CD4-positive, alpha-beta T cell treated with Interleukin-6 for 4 hours (primary cell): ENCODE measurements around the gene PCSK6.
"Not testable (repeated sequence)": the region's sequence is repeated elsewhere in the genome, so short reads cannot be mapped to it uniquely, and the experiment has no call there.

ENCODE experiments used
- DNase-seq: peaks from one replicate; pipeline ENCODE4 v3.0.0-alpha.2; 2020; ENCODE audit warnings: mixed read lengths

Gene PCSK6

GRCh38 chr15:101428758-101429157 is 60.7 kb downstream of the PCSK6 start:
- no peak for DNase-seq

DNA sequence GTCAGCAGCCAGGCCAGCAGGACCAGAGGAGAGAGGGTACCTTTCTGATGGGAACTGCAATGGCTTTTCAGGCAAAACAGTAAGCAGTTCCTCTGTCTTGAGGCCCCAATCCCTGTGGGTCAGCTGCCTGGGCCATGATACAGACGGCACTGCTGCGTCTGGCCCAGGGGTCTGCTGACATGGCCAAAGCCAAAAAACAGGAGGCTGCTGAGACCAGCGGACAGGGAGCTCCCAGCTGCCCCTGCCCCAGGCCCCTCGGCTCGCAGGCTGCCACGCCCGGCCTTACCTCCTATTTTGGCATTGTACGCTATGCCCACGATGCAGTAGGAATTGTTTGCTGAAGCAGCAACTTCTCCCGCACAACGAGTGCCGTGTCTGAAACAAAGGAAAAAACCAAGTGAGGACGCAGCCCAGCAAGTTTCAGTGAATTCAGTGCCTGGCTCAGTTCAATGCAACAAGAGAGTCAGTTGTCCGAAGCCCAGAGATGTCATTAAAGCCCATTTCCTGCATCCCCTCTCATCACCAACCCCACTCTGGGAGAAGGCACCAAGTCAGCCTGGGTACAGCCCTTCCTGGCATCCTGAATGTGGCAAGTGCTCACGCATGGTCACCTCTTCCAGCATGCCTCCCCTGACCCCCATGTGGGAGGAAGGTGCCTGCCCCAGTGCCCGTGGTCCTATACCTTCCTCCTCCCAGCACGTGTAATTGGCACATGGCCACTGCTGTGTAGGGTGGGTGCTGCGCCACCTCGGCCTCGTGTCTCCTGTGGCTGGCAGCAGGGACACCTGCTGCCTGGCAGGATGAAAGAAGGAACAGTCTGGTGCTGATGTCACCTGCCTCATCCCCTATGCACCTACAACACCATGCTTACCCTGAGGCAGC is 61.7 kb downstream of the PCSK6 start:
- no peak for DNase-seq

DNA sequence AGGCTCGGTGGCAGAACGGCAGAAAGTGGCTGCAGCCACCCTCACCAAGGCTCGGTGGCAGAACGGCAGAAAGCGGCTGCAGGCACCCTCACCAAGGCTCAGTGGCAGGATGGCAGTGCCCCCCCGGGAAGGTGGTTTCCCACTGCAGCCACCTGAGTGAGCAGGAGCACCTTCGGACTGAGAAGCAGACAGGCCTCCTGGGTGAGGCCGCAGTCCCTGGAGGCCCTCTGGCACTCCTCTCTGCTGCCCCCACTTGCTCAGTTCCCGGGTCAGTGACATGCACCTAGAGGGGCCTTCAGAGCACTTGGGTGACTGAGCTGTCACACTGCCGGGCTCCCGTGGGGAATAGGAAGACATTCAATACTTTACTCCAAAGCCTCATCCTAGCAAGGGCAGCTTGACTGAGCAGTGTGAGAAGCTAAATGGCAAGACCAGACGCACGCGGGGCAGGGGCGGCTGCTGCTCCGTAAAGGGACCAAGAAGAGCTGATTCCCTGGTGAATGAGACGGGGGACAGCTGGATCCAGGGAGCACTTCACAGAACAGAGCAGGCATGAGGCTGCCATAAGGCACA is 62.7 kb downstream of the PCSK6 start:
- DNase-seq = no peak

- DNase-seq = no peak
These were observed 63.6 kb downstream of the PCSK6 start for GRCh38 chr15:101425787-101426365.

GRCh38 chr15:101424984-101425383 is 64.5 kb downstream of the PCSK6 start:
- DNase-seq = no peak

DNA sequence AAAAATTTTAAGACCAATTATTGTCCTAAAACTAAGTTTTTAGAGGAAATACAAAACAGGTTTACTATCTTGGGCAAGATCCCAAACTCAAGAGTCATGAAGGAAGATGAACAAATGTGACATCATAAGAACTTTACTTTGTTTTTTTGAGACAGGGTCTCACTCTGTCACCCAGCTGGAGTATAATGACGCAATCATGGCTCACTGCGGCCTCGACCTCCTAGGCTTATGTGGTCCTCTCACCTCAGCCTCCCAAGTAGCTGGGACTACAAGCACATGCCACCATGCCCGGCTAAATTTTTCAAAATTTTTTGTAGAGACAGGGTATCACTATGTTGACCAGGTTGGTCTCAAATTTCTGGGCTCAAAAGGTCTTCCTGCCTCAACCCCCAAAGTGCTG is 69.3 kb downstream of the PCSK6 start:
- DNase-seq = no peak

DNA sequence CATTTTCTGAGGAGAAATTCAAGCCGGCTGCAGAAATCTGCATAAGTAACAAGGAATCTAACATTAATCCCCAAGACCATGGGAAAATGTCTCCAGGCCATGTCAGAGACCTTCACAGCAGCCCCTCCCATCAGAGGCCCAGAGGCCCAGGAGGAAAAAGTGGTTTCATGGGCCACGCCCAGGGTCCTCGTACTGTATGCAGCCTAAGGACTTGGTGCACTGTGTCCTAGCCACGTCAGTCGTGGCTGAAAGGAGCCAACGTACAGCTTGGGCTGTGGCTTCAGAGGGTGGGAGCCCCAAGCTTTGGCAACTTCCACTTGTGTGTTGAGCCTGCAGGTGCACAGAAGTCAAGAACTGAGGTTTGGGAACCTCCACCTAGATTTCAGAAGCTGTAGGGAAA is 73.0 kb downstream of the PCSK6 start:
- not testable (repeated sequence) for DNase-seq

- no peak for DNase-seq
These were observed 76.3 kb downstream of the PCSK6 start for GRCh38 chr15:101413239-101413638.

- no peak for DNase-seq
These were observed 77.9 kb downstream of the PCSK6 start for GRCh38 chr15:101411581-101411980.

- no peak for DNase-seq
These were observed 78.4 kb downstream of the PCSK6 start for GRCh38 chr15:101411085-101411484.

- DNase-seq = no peak
These were observed 78.9 kb downstream of the PCSK6 start for GRCh38 chr15:101410612-101411011.

GRCh38 chr15:101409621-101410020 is 79.9 kb downstream of the PCSK6 start:
- DNase-seq = no peak

DNA sequence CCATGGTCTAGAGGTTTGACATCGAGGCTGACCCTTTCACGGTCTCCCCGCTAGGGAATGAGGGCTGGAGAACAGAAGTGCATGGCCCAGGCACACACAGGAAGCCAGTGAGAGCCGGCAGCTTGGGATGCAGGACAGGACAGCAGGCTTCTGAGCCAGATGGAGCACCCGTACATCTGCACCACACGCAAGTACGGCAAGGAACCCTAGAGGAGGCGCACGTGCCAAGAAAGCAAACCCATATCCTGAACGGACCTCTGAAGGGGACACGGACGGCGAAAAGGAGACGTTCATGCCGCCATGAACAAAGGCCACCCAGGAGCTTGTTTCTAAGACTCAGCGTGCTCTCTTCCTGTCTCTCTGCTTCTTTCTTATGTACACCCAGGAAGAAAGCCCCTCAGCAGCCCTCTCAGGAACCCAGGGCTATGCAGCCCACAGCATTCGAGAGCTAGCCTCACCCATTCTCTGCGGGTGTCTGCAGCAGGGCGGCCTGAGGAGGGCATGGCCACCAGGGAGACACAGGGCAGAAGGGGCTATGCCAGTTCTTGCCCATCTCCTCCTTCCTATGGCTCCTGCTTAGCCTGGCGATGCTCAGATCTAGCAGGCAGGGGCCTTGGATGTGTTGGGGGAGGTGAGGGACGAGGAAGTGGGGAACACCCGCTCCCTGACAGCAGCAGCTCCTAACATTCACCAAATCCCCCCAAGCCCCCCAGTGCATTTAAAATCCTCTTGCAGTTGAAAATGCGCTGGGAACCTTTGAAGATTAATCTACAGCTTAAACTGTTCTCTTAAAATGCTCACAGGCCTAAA is 81.3 kb downstream of the PCSK6 start:
- no peak for DNase-seq

DNA sequence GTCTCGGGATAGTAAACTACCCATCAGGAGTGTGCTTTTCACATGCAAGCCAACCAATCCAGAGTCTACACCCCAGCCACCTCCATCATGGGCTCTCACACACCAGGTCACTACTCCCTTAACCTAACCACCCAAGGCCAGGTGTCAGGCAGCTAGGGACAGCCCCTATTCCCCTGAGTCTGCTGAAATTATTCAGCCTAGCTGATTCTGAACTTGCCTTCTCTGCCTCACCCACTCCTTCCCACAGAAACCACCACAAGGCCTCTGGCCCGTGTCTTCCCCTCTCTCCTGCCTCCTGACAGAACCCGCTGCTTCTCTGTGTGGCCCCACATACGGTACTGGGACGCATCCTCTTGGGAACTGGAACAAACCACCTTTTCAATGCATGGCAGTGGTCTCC is 82.1 kb downstream of the PCSK6 start:
- DNase-seq = no peak

- DNase-seq = no peak
These were observed 82.8 kb downstream of the PCSK6 start for GRCh38 chr15:101406526-101407195.

GRCh38 chr15:101406036-101406435 is 83.5 kb downstream of the PCSK6 start:
- DNase-seq = no peak

DNA sequence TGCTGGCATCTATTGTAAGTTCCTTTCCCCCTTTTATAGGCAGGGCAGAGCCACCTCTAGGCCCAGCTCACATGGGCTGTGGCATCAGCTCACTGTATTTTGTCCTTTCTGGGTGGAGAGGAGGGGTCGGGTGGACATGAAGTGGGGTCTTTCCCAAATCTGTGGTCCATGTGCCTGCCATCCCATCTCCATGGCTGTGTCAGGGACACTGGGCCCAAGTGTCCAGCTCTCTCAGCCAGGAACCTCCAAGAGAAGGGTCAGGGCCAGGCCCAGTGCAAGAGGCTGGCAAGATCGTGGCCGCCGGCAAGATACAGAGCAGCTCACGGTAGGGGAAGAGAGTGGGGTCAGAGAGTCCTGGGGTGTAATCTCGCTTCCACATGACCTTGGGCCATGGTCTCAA is 85.3 kb downstream of the PCSK6 start:
- no peak for DNase-seq

- DNase-seq = not testable (repeated sequence)
These were observed 86.6 kb downstream of the PCSK6 start for GRCh38 chr15:101402883-101403282.

DNA sequence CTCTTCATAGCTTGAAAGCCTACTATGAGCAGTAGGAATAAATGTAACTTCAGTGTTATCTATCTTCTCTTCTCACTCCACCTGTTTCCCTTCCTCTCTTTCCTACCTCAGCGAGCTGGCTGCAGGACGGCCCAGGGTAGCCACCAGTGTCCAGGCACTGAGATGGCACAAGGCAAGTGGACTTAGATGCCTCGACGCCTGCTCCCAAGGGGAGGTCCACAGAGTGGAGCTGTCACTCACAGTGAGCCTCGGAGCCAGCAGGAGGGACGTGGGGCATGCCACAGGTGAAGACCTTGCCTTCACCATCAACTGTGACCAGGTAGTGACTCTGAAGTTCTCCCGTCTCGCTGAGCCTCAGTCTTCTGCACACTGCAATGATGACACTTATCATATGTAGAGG is 88.2 kb downstream of the PCSK6 start:
- no peak for DNase-seq

GRCh38 chr15:101399431-101399830 is 90.1 kb downstream of the PCSK6 start:
- no peak for DNase-seq

DNA sequence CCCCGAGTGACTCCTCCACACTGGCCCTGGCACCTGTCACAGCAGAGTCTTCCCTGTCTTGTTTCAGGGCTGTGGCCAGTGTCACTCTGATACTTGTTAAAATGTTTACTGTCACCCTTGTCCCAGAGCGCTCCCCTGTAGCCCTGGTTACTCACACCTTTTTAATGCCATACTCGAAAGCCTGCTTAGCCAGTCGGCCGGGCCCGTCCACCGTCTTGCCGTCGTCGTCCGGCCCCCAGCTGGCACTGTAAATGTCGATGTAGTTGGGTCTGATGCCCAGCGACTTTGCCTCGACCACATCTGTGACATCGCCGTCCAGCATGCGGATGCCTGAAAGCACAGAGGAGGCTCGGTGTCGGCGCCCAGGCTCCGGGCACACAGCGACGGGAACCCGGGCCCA is 91.3 kb downstream of the PCSK6 start:
- DNase-seq = no peak

DNA sequence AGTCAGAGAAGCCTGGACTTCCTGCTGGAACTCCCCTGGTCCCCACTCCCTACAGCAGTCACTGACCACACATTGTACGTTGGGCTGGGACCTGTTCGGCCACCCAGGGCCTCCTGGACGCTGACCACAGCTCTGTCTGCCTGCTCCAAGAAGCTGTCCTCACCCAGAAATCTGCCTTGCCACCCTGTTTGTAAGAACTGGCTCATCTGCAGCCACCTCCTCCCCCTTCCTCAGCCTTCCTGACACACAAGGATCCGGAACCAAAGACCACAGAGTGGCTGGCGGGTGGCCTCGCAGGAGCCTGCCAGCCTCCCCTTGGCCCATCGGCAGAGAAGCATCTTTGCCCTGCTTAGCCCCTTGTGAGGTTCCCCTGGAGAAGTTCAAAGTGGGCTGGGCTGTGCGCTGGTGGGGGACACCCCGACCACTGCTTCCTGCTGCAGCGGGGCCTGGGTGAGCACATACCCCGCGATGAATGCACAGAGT is 91.9 kb downstream of the PCSK6 start:
- no peak for DNase-seq
